Esophagus muscularis mucosa (tissue), 4 donors: ENCODE data around the gene PCGF1.

ENCODE experiments used
- CTCF ChIP-seq, 3 experiments: fragments of 200-600 bp in 2 of 3; fragments of 450-650 bp in 1 of 3; sonication (generic) in 2 of 3; IDR thresholded peaks; one replicate each; pipeline ENCODE4 v1.5.1; 2017 to 2019; ENCODE audit warnings: antibody characterized with exemption in 3 of 3, mild to moderate bottlenecking in 2 of 3, moderate library complexity in 1 of 3
- EP300 ChIP-seq: sonication (generic); formaldehyde crosslinking; IDR thresholded peaks from one replicate; pipeline ENCODE4 v1.6.1; 2017; ENCODE audit warnings: antibody characterized with exemption
- POLR2A ChIP-seq: fragments of 450-650 bp; IDR thresholded peaks from one replicate; pipeline ENCODE4 v1.6.1; 2017; ENCODE audit warnings: antibody characterized with exemption, moderate library complexity, mild to moderate bottlenecking, low read depth
- POLR2AphosphoS5 ChIP-seq, 2 donors: sonication (generic); formaldehyde crosslinking; IDR thresholded peaks; one replicate each; pipeline ENCODE4 v1.6.1; 2017; ENCODE audit warnings: antibody characterized with exemption in 2 of 2

GRCh38 chr2:74514368-74515270, 7.1 kb upstream of the PCGF1 start, which contains the start of gene TLX2:
- TF ChIP-seq CTCF (IDR thresholded peaks at IDR 0.05) (no peak), POLR2A (no peak), POLR2AphosphoS5 (IDR thresholded peaks at IDR 0.05) (no peak), EP300 (no peak)
